Bronchial epithelial cell (primary cell): Measurements from ENCODE around the gene NOPCHAP1. TPM values are rescaled to one million over a fixed set of nuclear protein-coding genes. Genes with fewer than 3 reads are reported as not detected.

Source experiments
- DNase-seq: peaks from one replicate; pipeline ENCODE4 v3.0.0-alpha.2; 2010; ENCODE audit warnings: low read depth
- FAIRE-seq: peaks from 2 replicates; lab custom pipeline; 2011; peaks lifted over from hg19 to GRCh38; lab: Jason Lieb, UNC
- H3K27me3 ChIP-seq: 2 replicates; pipeline ENCODE4 v1.5.1; 2011; ENCODE audit warnings: low read length; ENCODE audit not compliant: control insufficient read depth, insufficient read depth
- H3K36me3 ChIP-seq: 2 replicates; pipeline ENCODE4 v1.5.1; 2011; ENCODE audit warnings: low read length; ENCODE audit not compliant: control insufficient read depth, insufficient read depth
- H3K4me3 ChIP-seq: 2 replicates; pipeline ENCODE4 v1.5.1; 2011; ENCODE audit warnings: mild to moderate bottlenecking, low read depth, low read length, control low read depth
- CTCF ChIP-seq: IDR thresholded peaks from 2 replicates; pipeline ENCODE4 v1.5.1; 2011; ENCODE audit warnings: mild to moderate bottlenecking, moderate library complexity, low read length, control low read depth, inconsistent platforms; ENCODE audit not compliant: insufficient read depth, severe bottlenecking
- total RNA-seq: library from RNA; depleted of rRNA; stranded (reverse); fragments of >200 nt; gene quantifications from 2 replicates; pipeline ENCODE4 v1.2.1, GENCODE V29; 2014

The NOPCHAP1 gene
- total RNA-seq, 1 donor from 2014 or later = 4.5 TPM

- Histone ChIP-seq H3K27me3 (no peaks in the 10 kb centered on the region), H3K4me3 (no peak overlapping the region), H3K36me3 (no peaks in the 10 kb centered on the region)
- TF ChIP-seq CTCF = no peak
- DNase-seq (no peak), FAIRE-seq (no peak)
Observed at GRCh38 chr12:104960464-104960863, 25.7 kb upstream of the NOPCHAP1 start.

- Histone ChIP-seq H3K4me3 (no peak overlapping the region), H3K27me3 (no peaks in the 10 kb centered on the region), H3K36me3 (no peaks in the 10 kb centered on the region)
- FAIRE-seq (no peak), DNase-seq (no peak)
- no peak for TF ChIP-seq CTCF
Observed at GRCh38 chr12:104963757-104964156, 22.4 kb upstream of the NOPCHAP1 start.

- FAIRE-seq (no peak), DNase-seq (no peak)
- no peak for TF ChIP-seq CTCF
- no peaks in the 10 kb centered on the region for H3K27me3 ChIP-seq
- no peak overlapping the region for H3K4me3 ChIP-seq
- H3K36me3 ChIP-seq = no peaks in the 10 kb centered on the region
Observed at GRCh38 chr12:104964167-104964855, 21.8 kb upstream of the NOPCHAP1 start.

- Histone ChIP-seq H3K4me3 (no peak overlapping the region), H3K27me3 (no peaks in the 10 kb centered on the region), H3K36me3 (no peaks in the 10 kb centered on the region)
- TF ChIP-seq CTCF = no peak
- DNase-seq = no peak
- FAIRE-seq = no peak
Observed at GRCh38 chr12:104964856-104965205, 21.3 kb upstream of the NOPCHAP1 start.

- no peak for TF ChIP-seq CTCF
- Histone ChIP-seq H3K4me3 (no peak overlapping the region), H3K27me3 (no peaks in the 10 kb centered on the region), H3K36me3 (no peaks in the 10 kb centered on the region)
- FAIRE-seq (no peak), DNase-seq (no peak)
Observed at GRCh38 chr12:104966677-104967076, 19.4 kb upstream of the NOPCHAP1 start.

GRCh38 chr12:104969343-104969742, 16.8 kb upstream of the NOPCHAP1 start:
- Histone ChIP-seq H3K4me3 (no peak overlapping the region), H3K27me3 (no peaks in the 10 kb centered on the region), H3K36me3 (no peaks in the 10 kb centered on the region)
- DNase-seq (no peak), FAIRE-seq (no peak)
- TF ChIP-seq CTCF = no peak
